AG08395 (cell line): ENCODE measurements around the gene GIGYF2.
"Not testable (repeated sequence)": the region's sequence is repeated elsewhere in the genome, so short reads cannot be mapped to it uniquely, and the experiment has no call there.

Source experiments
- DNase-seq: peaks from one replicate; pipeline ENCODE4 v3.0.0; 2012; ENCODE audit warnings: mixed read lengths, low spot score

Gene GIGYF2

DNA sequence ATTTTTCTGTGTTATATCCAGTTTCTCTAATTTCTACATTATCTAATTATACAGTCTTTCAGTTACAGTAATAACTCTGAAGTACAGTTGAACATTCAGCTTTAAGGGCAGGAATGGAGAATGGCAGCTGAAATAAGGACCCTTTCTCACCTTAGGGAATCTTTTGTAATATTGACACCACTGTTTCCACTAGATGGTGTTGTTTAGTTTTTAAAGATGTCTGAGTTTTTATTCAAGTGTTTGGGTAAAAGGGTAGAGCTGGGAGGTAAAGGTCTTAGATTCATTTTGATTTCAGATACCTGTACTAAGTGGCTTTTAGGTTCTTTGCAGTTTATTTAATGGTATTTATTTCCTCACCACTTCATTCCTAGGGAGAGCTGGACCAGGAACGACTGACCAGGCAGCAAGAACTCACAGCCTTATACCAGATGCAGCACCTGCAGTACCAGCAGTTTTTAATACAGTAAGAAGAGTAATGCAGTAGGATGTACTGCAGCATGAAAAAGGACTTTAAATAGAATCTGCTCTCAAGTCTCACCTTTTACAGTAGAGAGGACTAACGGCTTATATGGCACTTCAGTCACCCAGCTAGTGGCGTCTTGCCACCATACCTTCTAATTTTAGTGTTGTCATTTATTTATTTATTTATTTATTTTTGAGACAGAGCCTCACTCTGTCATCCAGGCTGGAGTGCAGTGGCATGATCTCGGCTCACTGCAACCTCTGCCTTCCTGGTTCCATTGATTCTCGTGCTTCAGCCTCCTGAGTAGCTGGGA is 112.4 kb downstream of the GIGYF2 start:
- no peak for DNase-seq

DNA sequence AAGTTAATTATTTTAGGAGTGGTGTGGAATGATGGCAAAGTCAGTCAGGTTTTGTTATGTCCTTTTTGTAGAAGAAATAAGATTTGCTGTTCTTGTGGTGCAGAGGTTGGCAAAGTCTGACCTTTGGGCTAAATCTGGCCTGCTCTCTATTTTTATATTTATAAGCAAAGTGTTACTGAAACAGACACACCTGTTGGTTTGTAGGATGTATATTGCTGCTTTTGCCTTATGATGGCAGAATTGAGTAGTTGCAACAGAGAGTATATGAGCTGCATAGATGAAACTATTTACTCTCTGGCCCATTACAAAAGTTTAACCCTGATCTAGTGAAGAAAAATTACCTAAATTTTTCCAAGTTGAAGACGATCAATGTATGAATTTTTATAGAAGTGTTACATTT is 113.3 kb downstream of the GIGYF2 start:
- no peak for DNase-seq

DNA sequence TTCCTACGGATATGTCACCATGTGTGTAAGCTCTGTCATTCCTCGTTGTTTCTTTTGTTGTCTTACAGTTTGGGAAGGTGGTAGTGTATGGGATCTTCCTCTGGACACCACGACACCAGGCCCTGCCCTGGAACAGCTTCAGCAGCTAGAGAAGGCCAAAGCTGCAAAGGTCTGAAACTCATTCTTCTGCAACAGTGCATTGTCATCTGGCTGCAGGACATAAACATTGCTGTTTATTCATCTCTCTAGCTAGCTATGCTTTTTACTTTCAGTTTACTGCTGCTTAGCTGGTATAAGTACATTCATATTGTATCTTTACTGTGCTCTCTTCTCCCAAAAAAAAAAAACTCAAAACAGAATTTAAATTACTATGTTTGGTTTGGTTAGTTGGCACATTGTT is 118.4 kb downstream of the GIGYF2 start:
- no peak for DNase-seq

DNA sequence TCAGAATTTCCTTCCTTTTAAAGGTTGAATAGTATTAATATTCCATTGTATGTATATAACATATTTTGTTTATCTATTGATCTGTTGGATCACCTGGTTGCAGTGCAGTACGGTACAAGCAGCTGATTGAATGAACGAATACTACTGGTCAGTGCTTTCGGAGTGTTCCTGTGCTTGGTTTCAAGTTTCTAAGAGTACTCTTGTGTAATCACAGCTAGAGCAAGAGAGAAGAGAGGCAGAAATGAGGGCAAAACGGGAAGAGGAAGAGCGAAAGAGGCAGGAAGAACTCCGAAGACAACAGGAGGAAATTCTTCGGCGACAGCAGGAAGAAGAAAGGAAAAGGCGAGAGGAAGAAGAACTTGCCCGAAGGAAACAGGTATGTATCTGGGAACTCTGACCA is 119.5 kb downstream of the GIGYF2 start:
- DNase-seq: no peak

DNA sequence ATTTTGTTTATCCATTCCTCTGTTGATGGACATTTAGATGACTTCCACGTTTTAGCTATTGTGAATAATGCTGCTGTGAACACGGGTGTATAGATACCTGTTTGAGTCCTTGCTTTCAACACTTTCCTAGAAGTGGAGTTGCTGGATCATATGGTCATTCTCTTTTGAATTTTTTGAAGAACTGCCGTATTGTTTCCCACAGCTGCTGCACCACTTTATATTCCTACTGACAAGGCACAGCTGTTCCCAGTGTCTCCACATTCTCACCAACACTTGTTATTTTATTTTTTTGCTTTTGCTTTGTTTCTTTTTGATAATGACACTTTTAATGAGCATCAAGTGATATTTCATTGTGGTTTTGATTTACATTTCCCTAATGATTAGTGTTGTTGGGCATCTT is 120.6 kb downstream of the GIGYF2 start:
- DNase-seq: no peak

DNA sequence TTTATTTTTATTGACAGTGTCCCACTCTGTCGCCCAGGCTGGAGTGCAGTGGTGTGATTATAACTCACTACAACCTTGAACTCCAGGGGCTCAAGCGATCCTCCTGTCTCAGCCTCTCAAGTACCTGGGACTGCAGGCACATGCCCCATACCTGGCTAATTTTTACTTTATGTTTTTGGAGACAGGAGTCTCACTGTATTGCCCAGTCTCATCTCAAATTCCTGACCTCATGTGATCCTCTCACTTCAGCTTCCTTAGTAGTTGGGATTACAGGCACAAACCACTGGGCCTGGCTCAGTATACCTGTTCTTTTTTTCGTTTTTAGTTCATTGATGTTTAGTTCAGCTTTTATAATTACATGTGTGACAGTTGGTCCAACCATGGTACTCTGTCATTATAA is 132.9 kb downstream of the GIGYF2 start:
- no peak for DNase-seq

DNA sequence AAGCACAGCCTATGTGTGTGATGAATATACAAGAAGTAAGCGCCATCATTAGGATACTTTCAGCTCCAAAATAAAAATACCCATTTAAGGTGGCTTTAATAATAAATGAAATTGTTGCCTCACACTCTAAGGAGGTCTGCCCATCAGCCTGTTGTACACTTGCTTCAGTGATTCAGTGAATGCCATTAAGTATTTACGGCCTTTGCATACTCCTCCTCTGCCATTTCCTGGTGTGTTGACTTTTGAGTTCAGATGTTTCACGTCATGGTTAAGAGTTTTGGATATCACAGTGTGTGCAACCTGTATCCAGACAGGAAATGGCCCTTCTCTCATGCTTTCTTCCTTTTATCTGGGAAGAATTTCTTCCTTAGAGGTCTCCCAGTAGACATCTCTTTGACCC is 134.4 kb downstream of the GIGYF2 start:
- DNase-seq: no peak

DNA sequence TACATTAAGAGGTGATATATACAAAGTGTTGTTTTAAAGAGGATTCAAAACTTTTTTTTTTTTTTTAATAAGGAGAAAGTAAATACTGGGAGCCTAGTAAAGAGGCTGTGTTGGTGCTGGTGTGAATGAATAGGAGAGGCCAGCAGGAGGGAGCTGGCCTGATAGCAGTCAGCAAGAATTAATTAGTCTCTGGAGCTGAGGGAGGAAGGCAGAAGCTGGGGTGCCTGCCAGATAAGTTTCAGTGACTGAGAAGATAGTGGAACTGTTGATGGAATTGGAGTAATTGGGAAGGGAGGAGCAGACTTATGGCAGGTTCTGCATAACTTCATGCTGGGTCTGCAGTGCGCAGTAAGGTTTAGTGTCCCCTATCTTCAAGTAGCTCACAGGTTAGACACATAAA is 136.7 kb downstream of the GIGYF2 start:
- no peak for DNase-seq

DNA sequence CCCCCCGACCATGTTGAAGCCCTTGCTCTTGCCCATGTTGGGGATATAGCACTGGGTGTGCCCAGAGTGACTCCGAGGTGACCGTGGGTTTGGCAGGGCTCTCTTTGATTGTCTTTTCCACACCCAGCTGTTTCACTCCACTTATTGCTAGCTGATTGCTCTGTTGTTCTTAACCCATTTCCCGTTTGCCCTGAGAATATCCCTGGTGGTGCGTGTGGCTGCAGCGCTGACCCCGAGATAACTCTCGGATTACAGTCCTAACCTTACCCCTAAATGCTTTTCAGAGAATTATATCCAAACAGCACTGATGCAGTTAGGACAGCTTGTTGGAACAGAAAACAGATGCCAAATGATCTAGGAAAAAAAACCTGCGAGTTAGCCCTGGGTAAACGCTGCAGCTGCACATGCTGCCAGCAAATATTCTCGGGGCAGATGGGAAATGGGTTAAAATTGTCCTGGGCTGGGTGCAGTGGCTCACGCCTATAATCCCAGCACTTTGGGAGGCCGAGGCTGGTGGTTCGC is 138.6 kb downstream of the GIGYF2 start:
- DNase-seq: no peak

DNA sequence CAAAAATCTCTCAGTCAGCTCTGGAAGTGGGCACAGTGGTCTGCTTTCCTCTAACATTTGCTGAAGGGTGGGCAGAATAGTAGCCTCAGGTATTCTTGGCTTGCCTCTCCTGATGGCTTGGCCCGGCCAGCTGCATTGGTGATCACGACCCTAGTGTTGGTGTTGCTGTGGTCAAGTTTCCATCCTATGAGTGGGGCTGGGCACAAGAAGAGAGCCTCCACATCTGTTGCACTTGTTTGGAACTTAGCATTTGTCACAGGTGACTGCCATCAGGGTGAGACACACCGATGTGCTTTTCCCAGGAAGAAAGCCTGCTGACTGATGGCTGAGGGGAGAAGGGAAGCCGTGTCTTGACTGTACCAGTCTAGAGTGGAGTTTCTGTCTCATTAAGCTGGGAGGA is 139.8 kb downstream of the GIGYF2 start:
- no peak for DNase-seq

DNA sequence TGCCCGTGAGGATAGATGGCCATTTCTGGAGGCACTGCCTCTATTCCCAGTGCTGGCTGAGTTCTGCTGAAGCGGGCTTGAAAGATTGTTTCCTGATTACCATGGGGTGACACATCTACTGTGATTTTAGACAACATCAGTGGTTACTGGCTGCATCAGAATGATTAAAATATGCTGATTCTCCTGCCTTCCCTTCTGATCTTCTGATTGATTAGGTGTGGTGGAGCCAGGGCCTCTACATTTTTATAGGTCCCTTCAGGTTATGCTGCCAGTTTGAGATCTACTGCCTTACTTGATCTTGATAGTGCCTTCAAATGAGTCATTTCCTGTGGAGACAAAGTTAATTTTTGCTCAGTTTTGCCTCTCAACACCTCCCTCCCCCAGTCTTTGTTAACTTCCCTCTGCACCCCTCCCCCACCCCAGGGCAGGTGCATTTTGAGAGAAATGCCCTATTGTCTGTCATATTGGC is 141.3 kb downstream of the GIGYF2 start:
- no peak for DNase-seq

DNA sequence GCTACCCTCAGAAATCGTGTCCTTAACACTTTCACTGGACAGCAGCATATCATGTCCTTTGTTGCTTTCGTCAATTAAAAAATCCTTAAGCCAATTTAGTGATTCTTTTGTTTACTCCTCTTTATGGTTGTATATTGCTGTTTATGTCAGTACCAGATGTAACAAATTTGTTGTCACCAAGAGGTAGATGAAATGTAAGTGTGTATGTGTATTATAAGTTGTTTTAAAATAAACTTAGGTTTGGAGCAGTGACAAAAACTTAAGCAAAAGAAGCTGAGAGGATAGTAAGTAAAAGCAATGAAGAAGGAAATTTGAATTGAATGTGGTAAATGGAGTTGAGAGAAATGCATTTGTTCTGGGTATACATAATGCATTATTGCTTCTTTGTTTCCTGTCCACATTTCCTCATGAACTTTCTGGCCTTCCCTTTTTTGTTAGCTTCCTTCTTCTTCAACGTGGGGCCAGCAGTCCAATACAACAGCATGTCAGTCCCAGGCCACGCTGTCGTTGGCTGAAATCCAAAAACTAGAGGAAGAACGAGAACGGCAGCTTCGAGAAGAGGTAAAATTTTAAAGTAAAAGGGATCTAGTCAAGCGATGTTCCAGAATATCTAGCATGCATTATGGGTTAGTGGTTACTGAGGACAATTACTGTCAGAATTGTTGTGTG is 142.4 kb downstream of the GIGYF2 start:
- DNase-seq: no peak

DNA sequence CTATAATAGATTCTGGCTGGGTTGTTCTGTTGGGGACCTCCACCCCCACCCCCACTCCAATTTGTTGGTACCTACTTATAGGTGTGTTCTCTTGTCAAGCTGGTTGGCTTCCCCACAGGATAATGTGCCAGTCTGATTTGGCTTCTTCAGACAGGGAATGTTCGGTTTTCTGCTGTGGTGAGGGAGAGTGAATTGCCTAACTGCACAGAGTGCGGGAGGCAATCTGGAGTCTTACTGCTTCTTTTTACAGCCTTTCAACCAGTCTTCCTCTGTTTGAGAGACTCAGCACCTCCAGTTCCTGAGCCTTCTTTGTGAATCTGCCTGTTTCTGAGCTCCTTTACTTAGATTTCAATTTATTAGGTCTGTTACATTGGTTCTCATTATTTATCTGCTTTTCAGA is 145.6 kb downstream of the GIGYF2 start:
- DNase-seq: no peak

DNA sequence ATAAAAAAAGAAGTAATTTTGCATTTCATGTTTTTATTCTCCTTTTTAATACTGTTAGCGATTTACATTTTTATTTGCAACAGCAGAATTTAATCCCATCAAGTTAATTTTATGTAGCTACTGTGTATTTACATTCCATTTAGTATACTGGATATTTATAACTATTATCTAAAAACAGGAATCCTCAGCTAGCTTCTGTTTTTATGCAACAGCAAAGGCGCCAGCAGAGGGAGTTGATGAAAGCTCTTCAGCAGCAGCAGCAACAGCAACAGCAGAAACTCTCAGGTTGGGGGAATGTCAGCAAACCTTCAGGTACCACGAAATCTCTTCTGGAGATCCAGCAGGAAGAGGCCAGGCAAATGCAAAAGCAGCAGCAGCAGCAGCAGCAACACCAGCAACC is 146.7 kb downstream of the GIGYF2 start:
- no peak for DNase-seq

DNA sequence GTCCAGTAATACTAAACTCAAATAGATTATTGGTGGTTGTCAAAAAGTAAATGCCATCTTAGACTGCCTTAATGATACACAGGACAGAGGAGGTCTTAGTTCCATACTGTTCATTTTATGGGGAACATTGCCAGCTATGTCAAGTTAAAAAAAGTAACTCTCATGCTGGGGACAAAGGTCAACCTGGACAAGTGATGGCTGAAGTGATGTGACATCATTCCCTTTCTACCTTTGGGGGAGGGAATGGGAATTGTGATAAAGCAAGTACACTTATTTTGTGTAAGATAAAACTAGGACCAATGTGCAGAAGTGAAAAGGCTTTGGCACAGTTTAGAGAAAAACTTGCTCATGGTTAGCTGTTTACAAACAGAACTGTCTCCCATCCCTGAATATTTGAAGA is 148.9 kb downstream of the GIGYF2 start:
- DNase-seq: no peak

DNA sequence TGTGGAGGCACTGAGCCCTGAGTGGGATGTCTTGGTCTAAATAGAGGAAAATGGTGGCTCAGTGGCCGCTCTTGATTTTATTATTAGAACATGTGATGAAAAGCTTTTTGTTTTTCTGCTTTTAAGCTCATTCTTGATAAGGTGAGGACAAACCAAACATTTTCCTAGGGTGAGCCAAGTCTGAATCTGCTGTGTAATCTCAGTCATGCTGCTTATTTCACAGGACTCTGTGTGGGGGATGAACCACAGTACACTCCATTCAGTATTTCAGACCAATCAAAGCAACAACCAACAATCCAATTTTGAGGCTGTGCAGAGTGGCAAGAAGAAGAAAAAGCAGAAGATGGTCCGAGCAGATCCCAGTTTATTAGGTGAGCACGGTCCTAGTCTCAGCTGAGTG is 152.9 kb downstream of the GIGYF2 start:
- no peak for DNase-seq

DNA sequence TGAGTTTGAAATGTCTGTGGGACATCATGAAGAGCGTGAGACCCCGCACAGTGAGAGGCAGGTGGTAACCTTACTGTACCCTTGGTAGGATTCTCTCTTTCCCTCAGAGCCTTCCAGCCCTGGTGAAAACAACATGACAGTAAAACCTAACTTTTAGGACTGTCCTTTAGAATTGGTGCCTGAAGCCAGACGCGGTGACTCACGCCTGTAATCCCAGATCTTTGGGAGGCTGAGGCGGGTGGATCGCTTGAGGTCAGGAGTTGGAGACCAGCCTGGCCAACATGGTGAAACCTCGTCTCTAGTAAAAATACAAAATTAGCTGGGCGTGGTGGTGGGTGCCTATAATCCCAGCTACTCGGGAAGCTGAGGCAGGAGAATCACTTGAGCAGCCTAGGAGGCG is 154.9 kb downstream of the GIGYF2 start:
- not testable (repeated sequence) for DNase-seq

DNA sequence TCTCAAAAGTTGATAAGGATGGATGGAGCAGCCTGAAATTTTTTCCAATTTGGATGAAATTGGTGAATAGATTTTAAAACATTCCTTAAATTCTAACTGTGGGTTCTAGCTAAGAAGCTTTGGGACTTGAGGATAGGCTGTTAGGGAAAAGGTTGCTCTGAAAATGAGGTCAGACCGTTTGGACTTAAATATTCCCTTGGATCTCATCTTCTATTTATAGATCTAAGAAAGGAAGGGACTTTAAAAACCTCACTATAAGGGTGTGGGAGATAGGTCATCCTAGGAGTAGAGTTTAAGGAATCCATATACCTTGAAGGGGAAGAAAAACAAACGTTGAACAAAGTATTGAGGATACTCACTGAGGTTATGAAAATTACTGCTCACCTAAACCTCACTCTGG is 155.5 kb downstream of the GIGYF2 start:
- DNase-seq: no peak

DNA sequence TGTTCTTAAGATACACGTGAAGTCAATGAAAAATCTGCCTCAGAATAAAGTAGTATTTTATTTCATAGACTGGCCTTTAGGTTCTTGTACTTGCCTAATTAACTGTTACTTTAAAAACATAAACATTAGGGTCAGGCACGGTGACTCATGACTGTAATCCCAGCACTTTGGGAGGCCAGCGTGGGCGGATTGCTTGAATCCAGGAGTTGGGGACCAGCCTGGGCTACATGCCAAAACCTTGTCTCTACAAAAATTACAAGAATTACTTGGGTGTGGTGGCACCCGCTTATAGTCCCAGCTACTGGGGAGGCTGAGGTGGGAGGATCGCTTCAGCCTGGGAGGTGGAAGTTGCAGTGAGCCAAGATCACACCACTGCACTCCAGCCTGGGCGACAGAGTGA is 157.0 kb downstream of the GIGYF2 start:
- DNase-seq: no peak

DNA sequence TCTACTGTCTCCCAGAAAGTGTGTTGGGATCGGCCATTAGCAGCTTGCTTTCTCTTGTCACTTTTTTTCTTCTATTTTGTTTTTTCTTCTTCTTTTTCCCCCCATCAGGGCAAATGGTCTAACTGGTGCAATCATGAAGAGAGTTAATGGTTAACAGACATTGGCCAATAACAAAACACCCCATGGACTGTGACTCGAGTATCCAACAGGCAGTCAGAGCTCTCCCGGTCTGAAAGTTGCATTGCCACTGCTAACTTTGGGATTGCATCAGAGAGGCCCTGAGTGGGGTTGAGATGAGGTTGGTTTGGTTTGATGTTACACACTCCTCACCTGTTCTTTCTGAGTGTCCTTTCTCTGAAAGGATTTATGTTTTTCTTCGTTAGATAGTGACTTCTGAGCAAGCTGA is 160.0 kb downstream of the GIGYF2 start:
- DNase-seq: no peak

DNA sequence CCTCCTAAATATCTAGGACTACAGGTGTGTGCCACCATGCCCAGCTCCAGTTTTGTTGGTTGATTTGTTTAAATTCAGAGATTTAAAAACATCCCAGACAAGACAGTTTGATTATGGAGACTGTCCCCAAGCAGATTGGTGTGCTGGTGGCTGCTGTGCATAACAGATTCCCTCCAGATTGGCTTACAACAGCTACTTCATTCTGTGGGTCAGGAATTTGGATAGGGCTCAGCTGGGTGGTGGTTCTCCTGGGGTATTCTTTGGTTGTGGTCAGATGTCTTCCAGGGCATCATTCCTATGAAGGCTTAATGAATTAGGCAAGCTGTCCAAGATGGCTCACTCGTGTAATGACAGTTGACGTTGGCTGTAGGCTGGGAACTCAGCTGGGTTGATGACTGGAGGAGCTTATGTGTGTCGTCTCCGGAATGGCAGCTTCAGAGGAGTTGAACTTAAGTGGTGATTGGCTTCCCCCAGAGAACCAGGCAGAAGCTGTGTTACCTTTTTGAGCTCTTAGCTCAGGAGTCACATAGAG is 162.3 kb downstream of the GIGYF2 start:
- DNase-seq: no peak

DNA sequence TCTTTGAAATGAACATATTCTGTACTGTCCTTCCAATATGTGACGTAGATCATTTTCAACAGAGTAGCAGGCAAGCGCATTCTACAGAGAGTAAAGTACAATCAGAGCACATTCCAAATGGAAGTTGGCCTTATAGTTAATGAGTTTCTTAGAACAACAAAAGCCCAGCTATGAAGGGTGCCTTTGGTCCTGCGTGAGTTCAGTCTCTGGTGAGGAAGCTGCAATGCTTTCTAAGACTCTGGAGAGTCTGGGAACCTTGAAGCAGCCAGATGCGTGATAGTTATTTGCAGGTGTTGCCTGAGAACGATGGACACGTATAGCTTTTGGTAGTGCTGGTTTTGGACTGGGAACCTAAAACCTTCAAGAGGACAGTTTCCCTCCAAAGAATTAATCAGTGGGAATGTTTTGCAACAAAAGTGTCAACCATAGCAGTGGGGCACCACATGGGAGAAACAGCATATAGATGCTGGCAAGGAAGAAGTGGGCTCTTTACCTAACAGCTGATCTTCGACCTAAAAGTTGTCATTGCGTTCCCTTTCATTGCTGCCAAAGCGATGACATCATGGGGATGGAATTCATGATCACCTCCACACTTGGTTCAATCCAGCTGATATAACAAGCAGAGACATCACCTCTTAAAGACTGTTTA is 163.6 kb downstream of the GIGYF2 start:
- no peak for DNase-seq

DNA sequence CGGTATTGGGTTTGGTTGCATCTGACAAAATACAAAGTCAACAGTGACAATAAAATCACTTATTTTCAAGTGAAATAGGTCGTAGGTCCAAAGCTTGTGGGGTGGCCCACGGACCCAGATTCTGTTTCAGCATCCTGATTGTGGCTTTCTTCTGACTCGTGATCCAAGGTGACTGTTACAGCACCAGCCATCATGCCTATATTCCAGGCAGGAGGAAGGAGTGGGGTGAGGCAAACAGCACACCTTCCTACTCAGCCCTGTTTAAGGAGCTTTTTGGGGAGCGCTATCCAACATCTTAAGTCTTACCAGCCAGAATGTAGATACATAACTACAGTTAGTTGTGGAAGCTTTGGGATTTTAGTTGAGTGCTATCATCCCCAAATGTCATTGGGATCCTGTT is 164.2 kb downstream of the GIGYF2 start:
- DNase-seq: no peak
